Choroid plexus epithelial cell (primary cell): Measurements from ENCODE around the gene ELF5.

Experiments used
- DNase-seq: peaks from one replicate; pipeline ENCODE4 v3.0.0-alpha.2; 2010; ENCODE audit warnings: low read depth
- H3K4me3 ChIP-seq: 2 replicates; pipeline ENCODE4 v1.5.1; 2011; ENCODE audit warnings: low read depth, mild to moderate bottlenecking, control low read depth, low read length, moderate library complexity
- CTCF ChIP-seq: conservative IDR thresholded peaks from 2 replicates; pipeline ENCODE4 v1.5.1; 2011; ENCODE audit warnings: low read depth, mild to moderate bottlenecking, control low read depth, inconsistent platforms, low read length, moderate library complexity

ELF5 gene

GRCh38 chr11:34531663-34532062 is 18.1 kb upstream of the ELF5 start:
- H3K4me3 ChIP-seq: no peak overlapping the region
- no peak for DNase-seq
- TF ChIP-seq CTCF: no peak

- no peak for DNase-seq
- no peak for TF ChIP-seq CTCF
- no peak overlapping the region for H3K4me3 ChIP-seq
Observed at GRCh38 chr11:34530545-34531234, 17.1 kb upstream of the ELF5 start.

GRCh38 chr11:34529643-34530042 is 16.0 kb upstream of the ELF5 start:
- H3K4me3 ChIP-seq: no peak overlapping the region
- no peak for DNase-seq
- TF ChIP-seq CTCF: no peak

- TF ChIP-seq CTCF: no peak
- DNase-seq: no peak
Observed at GRCh38 chr11:34528072-34528471, 14.5 kb upstream of the ELF5 start.

GRCh38 chr11:34525888-34526657 is 12.5 kb upstream of the ELF5 start:
- no peak for DNase-seq
- TF ChIP-seq CTCF: no peak
- H3K4me3 ChIP-seq: no peak overlapping the region

More at GRCh38 chr11:34528072-34528471, 14.5 kb upstream of the ELF5 start:
- no peak overlapping the region for H3K4me3 ChIP-seq

- H3K4me3 ChIP-seq: no peak overlapping the region
- no peak for TF ChIP-seq CTCF
- no peak for DNase-seq
Observed at GRCh38 chr11:34525098-34525497, 11.5 kb upstream of the ELF5 start.
